Hematopoietic multipotent progenitor cell treated with erythropoietin and hydrocortisone succinate and interleukin-3 and kit ligand, for 6 days (in vitro differentiated cells): ENCODE data around the gene FRZB.
"Not testable (repeated sequence)": the region's sequence is repeated elsewhere in the genome, so short reads cannot be mapped to it uniquely, and the experiment has no call there.

ENCODE experiments used
- DNase-seq: peaks from one replicate; pipeline ENCODE4 v3.0.0-alpha.2; 2015

FRZB gene, protein sequence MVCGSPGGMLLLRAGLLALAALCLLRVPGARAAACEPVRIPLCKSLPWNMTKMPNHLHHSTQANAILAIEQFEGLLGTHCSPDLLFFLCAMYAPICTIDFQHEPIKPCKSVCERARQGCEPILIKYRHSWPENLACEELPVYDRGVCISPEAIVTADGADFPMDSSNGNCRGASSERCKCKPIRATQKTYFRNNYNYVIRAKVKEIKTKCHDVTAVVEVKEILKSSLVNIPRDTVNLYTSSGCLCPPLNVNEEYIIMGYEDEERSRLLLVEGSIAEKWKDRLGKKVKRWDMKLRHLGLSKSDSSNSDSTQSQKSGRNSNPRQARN

DNA sequence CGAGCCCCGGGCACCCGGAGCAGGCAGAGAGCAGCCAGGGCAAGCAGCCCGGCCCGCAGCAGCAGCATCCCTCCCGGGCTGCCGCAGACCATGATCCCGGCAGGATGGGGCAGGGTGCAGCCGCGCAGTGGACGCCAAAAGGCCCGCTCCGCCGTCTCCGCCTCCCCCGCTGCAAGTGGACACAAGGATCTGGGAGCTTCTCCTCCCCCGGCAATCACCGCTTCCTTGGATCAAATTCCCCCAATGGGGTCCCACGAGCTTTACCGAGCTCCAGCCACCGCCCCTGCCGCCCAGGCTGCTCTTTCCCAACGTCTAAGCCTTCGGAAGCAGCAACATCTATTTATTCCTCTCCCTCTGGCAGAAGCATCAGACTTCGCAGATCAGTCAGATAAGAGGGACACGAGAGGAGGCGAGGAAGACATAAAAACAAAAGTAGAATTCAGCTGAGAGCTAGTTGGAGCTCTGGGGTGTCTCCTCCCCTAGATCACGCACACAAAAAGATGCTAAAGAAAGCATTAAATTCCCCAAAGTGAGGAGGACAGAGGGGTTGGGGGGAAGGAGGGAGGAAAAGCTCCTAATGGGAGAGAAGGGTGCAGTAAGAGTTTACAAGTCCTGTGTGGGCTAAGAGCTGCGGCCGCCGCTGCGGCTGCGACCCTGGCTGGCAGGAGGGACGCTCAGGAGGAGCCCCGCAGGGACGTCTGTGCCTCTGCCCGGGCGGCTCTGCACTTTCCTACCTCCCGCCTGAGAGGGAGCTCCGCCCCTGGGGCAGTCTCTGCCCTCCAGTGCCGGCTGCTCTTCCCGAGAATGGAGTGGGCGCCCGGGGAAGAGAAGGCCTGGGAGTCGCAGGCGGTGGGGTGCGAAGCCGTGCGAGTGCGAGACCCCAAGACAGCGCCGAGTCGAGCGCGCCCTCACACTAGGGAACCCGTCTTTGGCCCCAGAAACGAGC lies at the start of gene FRZB:
Gene FRZB (minus strand): TSS at position 177 of the 946 bp plus-strand sequence. CDS start 85 bp downstream, at position 92.
- no peak for DNase-seq

GRCh38 chr2:182915369-182916326 lies 49.2 kb upstream of the FRZB start:
- no peak for DNase-seq

- no peak for DNase-seq
Measured at GRCh38 chr2:182914852-182915251, 48.4 kb upstream of the FRZB start.

DNA sequence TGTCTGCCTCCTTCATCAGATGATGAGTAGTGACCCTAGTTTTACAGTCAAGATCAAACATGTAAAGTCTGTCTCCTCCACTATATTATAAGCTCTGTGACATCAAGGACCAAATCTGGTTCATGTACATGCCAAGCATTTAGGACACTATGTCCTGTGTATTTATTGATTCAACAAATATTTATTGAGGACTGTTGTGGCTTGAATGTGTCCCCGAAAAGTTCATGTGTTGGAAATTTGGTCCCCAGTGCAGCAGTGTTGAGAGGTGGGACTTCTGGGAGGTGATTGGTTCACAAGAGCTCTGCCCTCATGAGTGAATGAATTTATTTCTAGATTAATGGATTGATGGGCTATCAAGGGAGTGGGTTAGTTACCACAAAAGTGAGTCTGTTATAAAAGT lies 46.6 kb upstream of the FRZB start:
- no peak for DNase-seq

- DNase-seq: no peak
Measured at GRCh38 chr2:182912518-182912915, 46.1 kb upstream of the FRZB start.

- no peak for DNase-seq
Measured at GRCh38 chr2:182911813-182912517, 45.5 kb upstream of the FRZB start.

GRCh38 chr2:182910965-182911364 lies 44.5 kb upstream of the FRZB start:
- DNase-seq: no peak

GRCh38 chr2:182907081-182907830 lies 40.8 kb upstream of the FRZB start:
- no peak for DNase-seq

DNA sequence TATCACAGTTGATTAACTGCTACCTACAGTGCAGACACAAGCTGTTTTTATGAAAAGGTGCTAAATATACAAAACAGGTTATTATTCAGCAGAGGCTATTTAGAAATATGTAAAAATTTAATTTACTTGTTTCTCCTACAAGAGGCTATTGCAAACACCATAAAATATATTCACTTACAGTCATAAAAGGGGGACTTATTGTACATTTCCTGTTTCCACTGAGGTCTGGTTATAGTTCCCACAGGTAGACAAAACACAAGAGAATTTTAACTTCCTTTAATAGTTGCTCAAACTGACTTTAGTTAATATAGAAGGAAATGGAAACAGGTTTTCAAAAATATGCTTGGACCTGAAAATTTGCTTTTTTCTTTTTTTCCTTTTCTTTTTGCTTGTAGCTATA lies 40.0 kb upstream of the FRZB start:
- no peak for DNase-seq

- DNase-seq: no peak
Measured at GRCh38 chr2:182904844-182905243, 38.4 kb upstream of the FRZB start.

DNA sequence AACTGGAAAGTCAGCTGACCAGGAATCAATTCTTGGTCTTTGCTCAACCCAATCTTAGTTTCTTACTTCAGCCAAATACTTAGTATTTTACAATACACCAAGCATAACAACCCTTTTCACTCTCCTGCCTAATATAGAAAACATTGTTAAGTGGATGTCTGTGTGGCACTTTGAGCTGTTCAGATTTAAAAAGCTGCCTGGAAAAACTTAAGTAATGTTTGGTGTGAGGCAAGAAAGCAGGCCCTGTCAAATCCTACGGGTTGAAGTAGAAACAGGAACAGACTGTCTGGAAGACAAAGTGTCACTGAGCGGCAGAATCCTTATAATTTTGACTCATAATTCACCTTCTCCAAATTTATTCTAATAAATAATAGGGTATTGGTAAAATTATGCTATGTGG lies 37.1 kb upstream of the FRZB start:
- no peak for DNase-seq

GRCh38 chr2:182901748-182902147 lies 35.3 kb upstream of the FRZB start:
- no peak for DNase-seq

DNA sequence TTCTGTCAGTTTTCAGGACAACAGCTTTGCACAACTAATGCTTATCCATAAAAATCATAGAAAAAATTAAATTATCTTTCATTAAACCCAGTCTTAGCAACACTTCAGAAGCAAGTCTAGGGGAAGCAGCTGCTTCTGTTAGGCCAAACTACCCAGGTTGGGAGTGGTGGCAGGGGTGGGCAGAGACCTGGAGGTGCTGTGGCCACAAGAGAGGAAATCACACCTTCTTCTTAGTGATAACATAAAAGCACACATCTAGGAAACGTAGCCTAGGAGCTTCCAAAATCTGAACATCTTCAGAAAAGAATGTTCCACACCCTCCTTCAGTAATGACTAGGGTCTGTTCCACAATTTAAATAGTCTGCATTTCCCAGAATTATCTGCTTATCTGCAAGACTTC lies 32.3 kb upstream of the FRZB start:
- DNase-seq: no peak

DNA sequence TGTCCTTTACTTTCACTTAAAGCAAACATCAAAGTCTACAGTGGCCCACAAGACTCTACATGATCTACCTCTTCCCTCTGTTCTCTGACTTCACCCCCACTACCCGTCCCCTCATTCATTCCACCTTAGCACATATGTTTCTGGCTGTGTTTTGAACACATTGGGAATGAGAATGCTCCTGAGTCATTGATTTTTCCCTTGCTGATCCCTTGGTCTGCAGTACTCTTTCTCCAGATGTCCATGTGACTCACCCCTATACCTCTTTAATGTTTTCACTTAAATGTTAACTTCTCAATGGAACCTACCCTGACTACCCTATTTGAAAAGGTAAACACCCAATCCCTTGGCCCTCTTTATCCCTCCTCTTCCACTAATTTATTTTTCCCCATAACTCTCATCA lies 30.7 kb upstream of the FRZB start:
- no peak for DNase-seq

DNA sequence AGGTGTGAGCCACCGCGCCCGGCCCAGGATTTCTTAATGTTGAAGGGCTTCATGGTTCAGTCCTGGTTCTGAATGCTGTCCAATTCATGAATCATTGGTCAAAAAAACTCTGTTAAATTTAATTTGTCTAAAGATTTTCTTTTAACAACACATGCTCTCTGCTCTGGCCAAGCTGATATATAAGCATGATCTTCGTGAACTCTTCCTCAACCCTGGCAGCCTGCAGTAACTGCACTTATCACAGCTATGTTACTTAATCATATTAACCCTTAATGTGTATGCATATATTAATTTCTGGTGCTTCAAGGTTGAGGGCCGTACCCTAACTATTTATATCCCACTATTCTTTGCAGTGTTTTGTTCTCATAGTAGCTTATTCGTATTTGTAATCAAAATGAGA lies 29.4 kb upstream of the FRZB start:
- DNase-seq: no peak

- DNase-seq: no peak
Measured at GRCh38 chr2:182895169-182895568, 28.7 kb upstream of the FRZB start.

DNA sequence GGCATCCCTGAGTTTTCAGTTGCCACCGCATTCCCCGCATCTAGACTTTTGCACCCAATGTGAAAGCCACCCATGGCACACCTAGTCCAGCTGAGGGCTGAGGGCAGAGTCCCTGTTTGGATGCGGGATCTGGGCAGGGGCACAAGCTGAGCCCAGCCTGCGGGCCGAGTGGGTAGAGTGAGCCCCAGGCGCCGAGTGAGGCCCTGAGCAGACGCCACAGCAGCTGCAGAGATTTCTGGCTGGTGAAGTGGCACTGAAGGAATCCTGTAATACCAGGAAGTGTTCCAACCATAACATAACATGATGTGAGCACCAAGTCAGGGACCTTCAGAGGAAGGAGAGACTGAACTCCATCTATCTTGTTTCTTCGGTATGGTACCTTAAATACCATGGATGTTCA lies 27.7 kb upstream of the FRZB start:
- no peak for DNase-seq

- DNase-seq: no peak
Measured at GRCh38 chr2:182893666-182894065, 27.2 kb upstream of the FRZB start.

DNA sequence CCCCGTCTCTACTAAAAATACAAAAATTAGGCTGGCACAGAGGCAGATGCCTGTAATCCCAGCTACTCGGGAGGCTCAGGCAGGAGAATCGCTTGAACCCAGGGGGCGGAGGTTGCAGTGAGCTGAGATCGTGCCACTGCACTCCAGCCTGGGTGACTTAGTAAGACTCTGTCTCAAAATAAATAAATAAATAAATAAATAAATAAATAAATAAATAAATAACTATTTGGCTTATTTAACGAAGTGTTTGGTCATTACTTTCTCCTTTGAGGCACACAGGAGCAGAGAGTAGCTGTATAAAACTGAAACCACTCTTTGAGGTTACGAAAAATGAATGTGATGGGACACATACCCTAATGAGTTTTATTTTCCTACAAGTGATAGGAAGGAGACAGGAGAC lies 26.6 kb upstream of the FRZB start:
- DNase-seq: not testable (repeated sequence)

DNA sequence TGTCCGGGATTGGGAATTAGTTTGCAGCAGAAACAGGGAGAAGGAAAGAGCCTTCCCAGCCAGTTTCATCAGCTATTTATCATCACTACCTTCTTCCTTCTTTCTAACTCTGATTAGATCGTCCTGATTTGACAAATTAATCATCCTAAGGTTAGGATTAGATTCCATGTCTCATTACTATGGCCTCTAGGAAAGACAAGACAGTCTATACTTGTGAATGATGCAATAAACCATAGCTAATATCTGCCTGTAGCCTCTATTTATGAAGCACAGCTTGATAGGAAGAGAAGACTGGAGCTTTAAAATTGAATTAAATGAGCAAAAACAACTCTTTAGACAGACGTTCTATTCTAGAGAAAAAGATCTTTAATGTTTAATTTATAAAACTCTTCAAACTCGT lies 25.2 kb upstream of the FRZB start:
- no peak for DNase-seq

GRCh38 chr2:182890773-182891378 lies 24.4 kb upstream of the FRZB start:
- DNase-seq: no peak
